Measurements from ENCODE around the gene MCRIP2. TPM values are rescaled to one million over a fixed set of nuclear protein-coding genes. Genes with fewer than 3 reads are reported as not detected.

Gene MCRIP2
- total RNA-seq, 1 experiment from 2014 or later = 56.3 TPM

DNA sequence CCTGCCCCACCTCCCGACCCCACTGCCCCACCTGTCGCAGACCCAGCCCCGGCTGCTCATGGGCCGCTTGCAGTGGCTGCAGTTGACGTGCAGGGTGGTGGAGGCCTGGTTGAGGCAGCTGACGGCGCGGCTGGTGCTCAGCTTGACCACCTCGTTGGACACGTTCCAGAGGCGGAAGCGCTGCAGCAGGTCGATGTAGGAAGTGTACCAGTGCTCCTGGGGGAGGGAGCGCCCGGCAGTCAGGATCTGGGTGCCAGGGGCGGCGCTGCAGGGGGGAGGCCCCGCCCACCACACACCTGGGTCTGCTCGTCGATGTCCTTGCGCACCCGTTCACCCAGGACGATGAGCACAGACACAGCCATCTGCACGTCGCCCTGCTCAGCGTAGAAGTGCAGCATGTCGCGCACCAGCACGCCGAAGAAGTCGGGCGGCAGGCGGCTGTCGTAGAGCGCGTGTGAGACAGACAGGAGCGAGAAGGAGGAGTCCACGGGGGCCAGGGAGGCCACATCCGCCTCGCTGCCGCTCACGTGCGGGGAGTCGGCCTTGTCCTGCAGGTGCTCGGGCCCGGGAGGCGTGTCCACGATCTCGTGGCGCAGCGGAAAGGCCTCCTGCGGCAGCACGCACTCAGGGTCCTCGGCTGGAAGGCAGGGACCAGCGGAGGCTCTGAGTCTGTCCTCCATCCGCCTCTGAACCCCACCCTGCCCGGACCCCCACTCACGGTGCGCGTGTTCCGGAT is 43.5 kb downstream of the MCRIP2 start:
- TF ChIP-seq, protein P1, sequence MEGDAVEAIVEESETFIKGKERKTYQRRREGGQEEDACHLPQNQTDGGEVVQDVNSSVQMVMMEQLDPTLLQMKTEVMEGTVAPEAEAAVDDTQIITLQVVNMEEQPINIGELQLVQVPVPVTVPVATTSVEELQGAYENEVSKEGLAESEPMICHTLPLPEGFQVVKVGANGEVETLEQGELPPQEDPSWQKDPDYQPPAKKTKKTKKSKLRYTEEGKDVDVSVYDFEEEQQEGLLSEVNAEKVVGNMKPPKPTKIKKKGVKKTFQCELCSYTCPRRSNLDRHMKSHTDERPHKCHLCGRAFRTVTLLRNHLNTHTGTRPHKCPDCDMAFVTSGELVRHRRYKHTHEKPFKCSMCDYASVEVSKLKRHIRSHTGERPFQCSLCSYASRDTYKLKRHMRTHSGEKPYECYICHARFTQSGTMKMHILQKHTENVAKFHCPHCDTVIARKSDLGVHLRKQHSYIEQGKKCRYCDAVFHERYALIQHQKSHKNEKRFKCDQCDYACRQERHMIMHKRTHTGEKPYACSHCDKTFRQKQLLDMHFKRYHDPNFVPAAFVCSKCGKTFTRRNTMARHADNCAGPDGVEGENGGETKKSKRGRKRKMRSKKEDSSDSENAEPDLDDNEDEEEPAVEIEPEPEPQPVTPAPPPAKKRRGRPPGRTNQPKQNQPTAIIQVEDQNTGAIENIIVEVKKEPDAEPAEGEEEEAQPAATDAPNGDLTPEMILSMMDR (IDR thresholded peaks at IDR 0.05; ENCODE audit: unreplicated experiment) = no peak
- BruUV-seq (replicated peaks) = no TSS peak

GRCh38 chr16:685967-686366 is 44.3 kb downstream of the MCRIP2 start:
- CTCF ChIA-PET = interaction anchor here (0.6 to 1.2 kb wide), 2 partner anchors 11 to 21 kb away, joined by 3 read pairs; no protein-coding TSS in a partner anchor
- peak overlapping the region; percentile 55 for H3K4me3 Mint-ChIP-seq (ENCODE audit: low read depth, unreplicated experiment)

More for the DNA sequence above, 43.5 kb downstream of the MCRIP2 start:
- Mint-ChIP-seq H3K27ac (ENCODE audit: unreplicated experiment) (peak overlapping the region; percentile 89), H3K36me3 (ENCODE audit: insufficient read depth, unreplicated experiment) (peaks cover 92% of the 10 kb centered on the region), H3K9me3 (ENCODE audit: low read depth, unreplicated experiment) (no peaks in the 10 kb centered on the region), H3K4me3 (ENCODE audit: low read depth, unreplicated experiment) (peak overlapping the region; percentile 94), H3K4me1 (ENCODE audit: low read depth, unreplicated experiment) (peaks cover 16% of the 10 kb centered on the region), H3K27me3 (ENCODE audit: unreplicated experiment) (no peaks in the 10 kb centered on the region)
- no peak for DNase-seq
- CTCF ChIA-PET = interaction anchor here (1.2 to 1.4 kb wide), 2 partner anchors 20 to 22 kb away, joined by 3 read pairs; no protein-coding TSS in a partner anchor
- intact Hi-C loops (cut with micrococcal nuclease; ENCODE audit: unreplicated experiment) = no loop called here

GRCh38 chr16:686459-687260 is 45.0 kb downstream of the MCRIP2 start:
- H3K27me3 Mint-ChIP-seq (ENCODE audit: unreplicated experiment) = peaks cover 5% of the 10 kb centered on the region
- H3K27ac Mint-ChIP-seq (ENCODE audit: unreplicated experiment) = no peak overlapping the region
- CTCF ChIA-PET = interaction anchor here (0.6 to 1.2 kb wide), 2 partner anchors 12 to 21 kb away, joined by 3 read pairs; no protein-coding TSS in a partner anchor
- TF ChIP-seq, protein P1 (IDR thresholded peaks at IDR 0.05; ENCODE audit: unreplicated experiment) = no peak
- H3K9me3 Mint-ChIP-seq (ENCODE audit: low read depth, unreplicated experiment) = no peaks in the 10 kb centered on the region
- BruUV-seq (replicated peaks) = no TSS peak
- H3K4me3 Mint-ChIP-seq (ENCODE audit: low read depth, unreplicated experiment) = no peak overlapping the region
- intact Hi-C loops (cut with micrococcal nuclease; ENCODE audit: unreplicated experiment) = no loop called here
- DNase-seq = no peak
- peaks cover 12% of the 10 kb centered on the region for H3K4me1 Mint-ChIP-seq (ENCODE audit: low read depth, unreplicated experiment)
- H3K36me3 Mint-ChIP-seq (ENCODE audit: insufficient read depth, unreplicated experiment) = peaks cover 86% of the 10 kb centered on the region

More at GRCh38 chr16:685967-686366, 44.3 kb downstream of the MCRIP2 start:
- H3K9me3 Mint-ChIP-seq (ENCODE audit: low read depth, unreplicated experiment) = no peaks in the 10 kb centered on the region
- H3K36me3 Mint-ChIP-seq (ENCODE audit: insufficient read depth, unreplicated experiment) = peaks cover 92% of the 10 kb centered on the region
- H3K4me1 Mint-ChIP-seq (ENCODE audit: low read depth, unreplicated experiment) = peaks cover 16% of the 10 kb centered on the region
- intact Hi-C loops (cut with micrococcal nuclease; ENCODE audit: unreplicated experiment) = no loop called here
- TF ChIP-seq, protein P1 (IDR thresholded peaks at IDR 0.05; ENCODE audit: unreplicated experiment) = peak; percentile 53
- BruUV-seq (replicated peaks) = no TSS peak
- no peaks in the 10 kb centered on the region for H3K27me3 Mint-ChIP-seq (ENCODE audit: unreplicated experiment)
- H3K27ac Mint-ChIP-seq (ENCODE audit: unreplicated experiment) = no peak overlapping the region
- DNase-seq = peak; percentile 83

- Mint-ChIP-seq H3K4me1 (ENCODE audit: low read depth, unreplicated experiment) (peaks cover 4% of the 10 kb centered on the region), H3K27ac (ENCODE audit: unreplicated experiment) (no peak overlapping the region), H3K27me3 (ENCODE audit: unreplicated experiment) (peaks cover 13% of the 10 kb centered on the region), H3K36me3 (ENCODE audit: insufficient read depth, unreplicated experiment) (peaks cover 84% of the 10 kb centered on the region), H3K9me3 (ENCODE audit: low read depth, unreplicated experiment) (no peaks in the 10 kb centered on the region), H3K4me3 (ENCODE audit: low read depth, unreplicated experiment) (no peak overlapping the region)
- TF ChIP-seq, protein P1 (IDR thresholded peaks at IDR 0.05; ENCODE audit: unreplicated experiment) = no peak
- BruUV-seq (replicated peaks) = no TSS peak
- CTCF ChIA-PET = no interaction called here
- DNase-seq = no peak
- intact Hi-C loops (cut with micrococcal nuclease; ENCODE audit: unreplicated experiment) = no loop called here
Observed at GRCh38 chr16:687499-687898, 45.9 kb downstream of the MCRIP2 start.
